ENCODE results near the gene ADAMTS2.
"Not testable (repeated sequence)": the region's sequence is repeated elsewhere in the genome, so short reads cannot be mapped to it uniquely, and the experiment has no call there.

The ADAMTS2 gene

DNA sequence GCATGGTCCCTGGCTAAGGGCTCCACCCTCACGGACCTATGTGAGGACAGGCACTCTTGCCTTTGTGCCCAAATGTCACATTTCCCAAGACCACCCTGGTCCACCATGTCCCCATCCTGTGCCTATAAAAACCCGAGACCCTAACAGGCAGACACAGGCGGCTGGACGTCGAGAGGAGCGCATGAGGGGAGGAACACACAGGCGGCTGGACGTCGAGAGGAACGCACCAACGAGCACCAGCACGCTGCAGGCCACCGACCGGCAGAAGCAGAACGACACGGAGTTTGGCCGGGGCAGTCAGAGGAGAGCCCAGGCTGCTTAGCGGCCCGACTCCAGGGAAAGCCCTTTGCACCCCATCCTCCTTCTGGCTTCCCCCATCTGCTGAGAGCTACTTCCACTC lies 119.9 kb downstream of the ADAMTS2 start:
- DNase-seq: no peak

DNA sequence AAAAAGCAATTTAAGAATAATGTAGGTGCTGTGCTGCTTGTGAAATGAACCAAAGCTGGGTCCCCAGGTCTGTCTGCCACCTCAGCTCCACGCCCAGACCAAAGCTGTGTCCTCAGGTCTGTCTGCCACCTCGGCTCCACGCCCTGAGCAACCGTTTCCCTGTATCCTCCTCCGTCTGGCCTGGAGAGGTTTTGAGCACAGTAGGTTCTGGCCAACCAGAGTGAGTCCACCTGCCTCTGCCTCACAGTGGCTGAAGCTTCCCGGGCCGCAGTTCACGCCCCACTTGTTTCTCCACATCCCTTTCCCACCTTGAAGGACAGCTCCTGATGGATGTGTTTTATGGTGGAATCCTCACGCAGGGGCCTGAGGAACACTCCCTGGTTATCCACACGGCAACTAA lies 120.5 kb downstream of the ADAMTS2 start:
- no peak for DNase-seq

DNA sequence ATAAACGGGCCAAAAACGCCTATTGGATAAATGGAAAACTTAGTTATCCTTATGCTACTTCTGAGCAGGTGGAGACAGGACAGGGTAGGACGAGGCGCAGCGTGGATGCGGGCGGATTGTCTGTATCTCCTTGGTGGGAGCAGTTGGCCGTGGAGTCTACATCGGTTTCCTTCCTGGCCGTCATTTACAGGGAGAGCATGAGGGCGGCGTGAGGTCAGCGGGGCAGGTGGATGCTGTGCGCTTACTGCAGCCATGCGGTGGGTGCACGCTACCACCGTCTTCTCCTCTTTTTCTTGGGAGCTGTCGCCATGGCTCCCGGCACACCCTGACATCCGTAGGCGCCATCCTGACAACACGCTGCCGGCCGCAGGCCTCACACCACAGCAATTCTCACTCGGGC lies 121.3 kb downstream of the ADAMTS2 start:
- no peak for DNase-seq

DNA sequence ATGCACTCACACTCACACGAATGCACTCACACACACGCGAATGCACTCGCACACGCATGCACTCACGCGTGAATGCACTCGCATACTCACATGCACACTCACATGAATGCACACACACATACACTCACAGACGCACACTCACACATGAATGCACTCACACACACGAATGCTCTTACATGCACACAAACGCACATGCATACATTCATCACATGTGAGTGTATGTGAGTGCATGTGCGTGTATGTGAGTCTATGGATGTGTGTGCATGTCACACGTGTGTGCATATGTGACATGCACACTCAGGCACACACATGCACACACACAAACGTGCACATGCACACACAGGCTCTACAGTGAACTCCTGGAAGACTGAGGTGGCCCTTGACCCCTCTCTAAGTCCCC lies 121.7 kb downstream of the ADAMTS2 start:
- DNase-seq: no peak

DNA sequence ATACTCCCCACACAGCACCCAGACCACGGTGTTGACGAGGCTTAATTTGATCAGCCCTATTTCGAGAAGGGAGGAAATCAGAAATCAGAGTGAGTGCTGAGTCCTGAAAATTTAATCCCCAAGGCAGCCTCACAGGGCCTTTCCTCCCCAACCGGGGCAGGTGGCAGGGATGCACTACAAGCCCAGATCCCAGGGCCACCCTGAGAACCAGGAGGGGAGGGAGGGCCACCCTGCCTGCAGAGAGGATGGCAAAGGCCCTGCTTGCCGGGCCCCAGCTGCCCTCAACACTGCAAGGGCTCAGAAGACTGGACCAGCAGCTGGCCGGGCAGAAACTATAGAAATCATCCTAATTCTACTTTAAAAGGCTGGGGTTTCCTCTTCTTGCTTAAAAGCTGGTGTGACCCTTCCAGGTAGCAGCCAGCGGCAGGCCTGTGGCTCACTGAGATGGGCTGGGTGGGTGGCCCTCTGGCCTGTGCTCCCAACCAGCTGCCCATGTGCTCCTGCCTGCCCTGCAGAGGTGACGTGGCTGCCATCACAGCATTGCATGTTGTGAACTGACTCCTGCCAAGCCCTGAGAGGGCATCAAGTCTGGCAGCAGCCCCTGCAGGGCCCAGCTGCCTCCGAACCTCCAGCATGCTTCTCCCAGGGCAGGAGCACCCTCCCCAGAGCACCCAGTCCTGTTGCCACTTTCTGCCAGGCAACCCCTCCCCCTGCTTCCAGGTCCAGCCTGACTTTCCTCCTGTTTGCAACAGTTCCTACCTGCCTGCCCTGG lies 122.8 kb downstream of the ADAMTS2 start:
- no peak for DNase-seq

DNA sequence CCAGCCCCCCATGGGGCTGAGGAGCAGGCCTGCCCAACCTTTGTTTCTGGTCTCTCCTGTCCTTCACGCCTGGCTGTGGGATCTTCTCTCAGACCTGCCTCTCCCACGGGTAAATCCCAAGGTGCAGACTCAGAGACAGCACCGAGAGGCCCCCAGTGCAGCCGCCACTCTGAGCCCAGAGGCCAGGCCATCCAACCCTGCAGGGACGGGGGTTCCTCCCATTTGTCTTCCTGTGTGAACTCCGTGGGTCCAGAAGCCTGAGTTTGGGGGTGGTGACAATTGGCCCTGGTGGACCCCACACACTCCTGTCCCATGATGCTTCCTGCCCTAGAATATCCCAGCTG lies 123.4 kb downstream of the ADAMTS2 start:
- DNase-seq: no peak

DNA sequence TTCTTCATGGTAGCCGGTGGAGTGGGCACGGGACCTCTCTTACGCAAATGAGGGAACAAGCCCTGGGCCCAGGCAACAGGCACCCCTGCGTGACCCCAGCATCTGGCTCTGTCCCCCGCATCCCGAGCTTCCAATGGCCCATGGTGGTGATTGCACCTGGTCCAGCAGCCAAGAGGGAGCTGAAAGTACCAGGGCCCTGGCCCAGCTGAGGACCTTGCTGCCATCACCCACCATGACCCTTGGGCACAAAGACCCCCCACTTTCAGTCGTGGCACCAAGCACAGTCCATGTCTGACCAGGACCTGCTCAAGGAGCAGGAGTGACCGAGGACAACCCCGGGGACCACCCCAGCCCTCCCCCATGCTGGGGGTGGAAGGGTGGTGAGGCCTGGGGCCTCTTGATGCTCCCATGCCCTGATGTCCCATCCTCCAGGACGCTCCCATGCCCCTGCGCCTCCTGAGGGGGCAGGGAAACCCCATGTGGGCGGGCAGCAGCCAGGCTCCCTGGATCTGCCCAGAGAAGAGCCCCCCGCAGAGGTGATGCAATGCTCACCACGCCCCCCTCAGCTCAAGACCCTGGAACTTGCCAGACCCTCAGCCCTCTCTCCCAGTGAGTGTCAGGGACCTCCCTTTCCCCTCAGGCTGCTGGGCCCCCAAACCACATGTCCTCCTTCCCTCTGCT lies 123.9 kb downstream of the ADAMTS2 start:
- DNase-seq: no peak

DNA sequence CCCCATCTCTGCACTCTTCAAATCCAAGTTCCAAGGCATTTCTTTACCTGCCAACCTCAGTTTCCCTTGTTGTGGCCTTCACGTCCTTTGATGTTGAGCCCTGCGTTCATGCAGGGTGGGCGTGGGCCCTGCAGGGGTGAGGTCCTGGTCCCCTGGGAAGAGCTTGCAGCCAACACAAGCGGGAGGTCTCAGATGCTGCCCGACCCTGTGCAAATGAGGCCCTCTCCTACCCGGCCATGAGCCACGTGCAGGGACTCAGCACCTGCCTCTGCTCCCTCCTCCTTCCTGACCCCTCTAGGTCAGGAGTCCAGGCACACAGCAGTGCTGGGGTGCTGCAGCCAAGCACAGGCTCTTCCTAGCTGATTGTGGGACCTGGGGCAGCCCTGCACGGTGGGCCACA lies 124.5 kb downstream of the ADAMTS2 start:
- DNase-seq: no peak

DNA sequence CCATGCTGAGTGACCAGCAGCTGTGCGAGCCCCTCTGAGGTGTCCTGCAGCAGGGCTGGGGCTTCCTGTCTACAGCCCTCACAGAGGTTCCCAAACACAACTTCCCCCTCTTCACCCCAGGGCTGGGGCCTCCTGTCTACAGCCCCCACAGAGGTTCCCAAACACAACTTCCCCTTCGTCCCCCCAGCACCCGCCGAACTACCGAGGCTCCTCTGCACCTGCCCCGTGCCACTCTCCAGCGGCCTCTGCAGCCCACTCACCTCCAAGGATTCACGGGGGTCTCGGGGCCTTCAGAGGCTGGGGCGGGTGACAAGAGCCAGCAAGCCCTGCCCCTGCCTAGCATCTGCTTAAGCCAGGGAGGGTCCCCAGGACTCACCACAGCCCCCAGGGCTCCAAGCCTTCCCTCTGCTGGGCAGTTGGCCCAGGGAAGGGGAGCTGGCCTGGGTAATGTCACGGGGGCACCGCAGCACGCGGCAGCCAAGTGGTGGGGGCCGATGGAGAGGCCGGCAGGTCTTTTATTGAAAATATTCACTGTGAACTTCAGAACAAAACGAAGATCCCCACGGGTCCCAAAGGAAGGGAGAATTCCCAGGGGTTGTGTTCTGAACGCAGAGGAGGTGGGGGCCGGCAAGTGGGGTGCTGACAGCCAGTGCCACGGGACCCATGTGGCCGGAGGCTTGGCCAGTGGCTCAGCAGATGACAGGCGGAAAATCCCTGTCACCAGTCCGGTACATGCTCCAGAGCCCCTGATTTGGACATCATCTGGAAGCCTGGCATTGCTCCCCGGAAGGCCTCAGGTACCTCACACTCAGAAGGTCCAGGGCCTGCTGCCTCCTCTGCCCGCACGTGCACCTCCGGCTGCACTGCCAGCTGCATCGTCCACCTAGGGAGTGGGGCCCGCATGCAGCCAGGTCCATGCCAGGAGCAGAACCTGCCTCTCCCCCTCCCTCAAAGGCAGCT lies 125.3 kb downstream of the ADAMTS2 start:
- DNase-seq: no peak

DNA sequence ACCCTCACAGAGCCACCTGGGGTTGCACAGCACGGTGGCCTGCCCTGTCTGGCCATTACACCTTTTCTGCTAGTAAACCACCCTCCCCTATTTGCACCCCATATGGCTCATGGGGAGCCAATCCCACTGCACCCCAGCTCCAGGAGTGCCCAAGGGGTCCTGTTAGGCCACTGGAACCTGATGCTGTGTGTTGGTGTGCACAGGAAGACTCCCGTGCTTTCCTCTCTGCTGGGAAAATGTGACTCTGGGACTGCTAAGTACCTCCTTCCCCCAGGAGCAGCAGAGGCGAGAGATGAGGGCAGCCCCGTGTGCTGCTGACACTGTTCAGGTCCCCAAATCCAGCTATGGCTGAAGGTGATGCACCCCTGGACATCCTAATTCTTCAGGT lies 126.3 kb downstream of the ADAMTS2 start:
- DNase-seq: no peak

DNA sequence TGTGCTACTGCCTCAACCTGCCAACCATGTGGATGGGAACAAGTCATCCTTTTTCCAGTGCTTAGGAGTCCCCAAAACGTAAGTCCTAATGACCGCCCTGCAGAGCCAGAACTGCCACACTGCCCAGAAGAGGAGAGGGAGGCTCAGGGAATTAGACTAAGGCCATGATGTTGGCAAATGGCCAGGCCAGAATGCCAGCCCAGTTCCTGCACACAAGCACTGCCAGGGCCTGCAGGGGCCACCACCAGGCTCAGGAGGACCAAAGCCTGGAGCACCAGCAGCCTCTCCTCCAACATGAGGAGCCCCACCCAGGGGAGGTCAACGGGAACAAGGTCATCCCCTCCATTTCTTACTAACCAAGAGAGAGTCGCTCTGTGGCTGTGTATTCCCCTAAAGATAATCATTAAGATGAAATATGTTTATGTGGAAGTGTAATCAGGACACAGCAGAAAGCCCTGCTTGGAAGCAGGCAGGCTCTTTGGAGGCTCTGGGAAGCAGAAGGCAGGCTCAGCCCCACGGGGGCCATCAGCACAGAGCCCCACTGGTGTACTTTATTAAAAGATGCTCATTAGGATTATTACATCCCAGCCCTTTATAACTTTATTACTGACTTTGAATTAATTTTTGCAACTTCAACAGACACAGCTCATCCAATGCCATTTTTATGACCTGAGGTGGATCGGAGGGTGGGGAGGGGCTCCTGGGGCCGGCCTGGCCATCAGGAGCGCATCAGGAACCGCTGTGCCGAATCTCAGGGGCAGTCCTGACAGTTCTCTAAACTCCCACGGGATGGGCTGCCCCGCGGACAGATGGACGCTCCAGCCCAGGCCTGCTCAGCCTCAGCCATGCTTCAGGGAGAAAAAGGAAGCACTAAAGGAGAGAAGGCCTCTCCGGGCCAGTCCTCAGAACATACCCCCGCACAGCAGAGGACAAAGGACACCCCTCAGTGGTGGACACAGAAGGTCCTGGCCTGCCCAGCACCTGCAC lies 127.0 kb downstream of the ADAMTS2 start:
- no peak for DNase-seq

DNA sequence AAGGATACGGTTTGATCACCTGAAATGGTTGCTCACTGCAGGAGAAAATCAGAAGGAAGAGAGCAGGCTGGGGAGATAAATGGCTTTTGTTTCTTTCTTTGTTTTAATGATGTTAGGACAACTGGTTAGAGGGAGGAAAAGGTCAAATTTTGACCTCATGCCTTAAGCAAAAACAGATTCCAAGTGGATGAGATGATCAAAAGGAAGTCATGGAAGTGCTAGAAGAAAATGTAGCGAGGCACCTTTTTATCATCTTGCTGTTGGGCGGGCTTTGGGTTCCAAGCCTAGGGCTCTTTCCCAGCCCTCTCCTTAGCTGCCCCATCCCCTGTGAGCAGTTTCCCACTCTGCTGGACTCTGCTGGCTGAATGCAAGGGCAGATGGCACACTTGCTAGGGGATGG lies 127.9 kb downstream of the ADAMTS2 start:
- no peak for DNase-seq

DNA sequence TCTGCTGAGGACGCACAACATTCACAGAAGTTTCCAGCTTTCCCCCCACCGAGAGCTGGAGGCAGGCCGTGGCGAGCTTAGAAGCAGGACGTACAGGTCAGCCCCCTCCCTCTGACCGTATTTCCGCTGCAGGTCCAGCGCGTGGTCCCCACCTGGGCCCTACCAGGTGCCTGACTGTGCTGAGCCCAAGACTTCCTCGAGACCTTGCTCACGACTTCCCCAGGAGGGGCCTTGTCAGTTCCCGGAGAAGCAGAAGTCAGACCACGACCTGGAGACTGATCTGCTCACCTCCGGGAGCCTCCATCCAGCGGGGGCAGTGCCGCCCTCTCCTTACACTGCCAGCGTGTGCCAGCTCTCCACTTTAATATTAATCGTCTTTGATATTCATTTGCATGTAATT lies 128.9 kb downstream of the ADAMTS2 start:
- not testable (repeated sequence) for DNase-seq

DNA sequence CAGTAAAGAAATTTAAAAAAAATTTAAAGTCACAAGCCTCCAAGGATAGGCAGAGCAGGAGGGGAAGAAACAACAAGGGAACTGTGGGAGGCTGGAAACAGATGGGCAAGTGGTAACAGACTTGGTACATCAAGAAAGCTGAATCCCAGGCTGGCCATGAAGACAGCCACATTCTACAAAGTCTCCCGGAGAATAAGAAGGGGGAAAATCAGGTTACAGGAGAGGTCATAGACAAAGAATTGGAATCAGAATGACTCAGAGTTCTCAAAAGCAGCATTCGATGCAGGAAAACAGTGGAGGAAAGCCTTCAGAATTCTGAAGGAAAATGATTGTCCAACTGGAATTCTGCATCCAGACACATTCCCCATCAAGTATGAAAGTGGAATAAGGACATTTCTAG lies 129.7 kb downstream of the ADAMTS2 start:
- no peak for DNase-seq

DNA sequence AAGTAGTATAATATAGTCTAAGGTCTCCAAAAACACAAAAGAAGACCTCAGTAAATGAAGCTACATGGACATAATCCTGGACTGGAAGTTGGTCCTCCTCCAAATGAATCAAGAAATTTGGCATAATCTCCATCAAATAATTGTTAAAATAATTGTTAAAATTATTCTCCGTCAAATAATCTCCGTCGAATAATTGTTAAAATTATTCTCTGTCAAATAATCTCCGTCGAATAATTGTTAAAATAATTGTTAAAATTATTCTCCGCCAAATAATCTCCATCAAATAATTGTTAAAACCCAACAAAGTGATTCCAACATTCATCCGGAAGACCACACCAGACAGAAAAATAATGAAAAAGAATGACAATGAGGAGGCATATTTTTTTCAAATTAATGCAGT lies 130.6 kb downstream of the ADAMTS2 start:
- DNase-seq: no peak

DNA sequence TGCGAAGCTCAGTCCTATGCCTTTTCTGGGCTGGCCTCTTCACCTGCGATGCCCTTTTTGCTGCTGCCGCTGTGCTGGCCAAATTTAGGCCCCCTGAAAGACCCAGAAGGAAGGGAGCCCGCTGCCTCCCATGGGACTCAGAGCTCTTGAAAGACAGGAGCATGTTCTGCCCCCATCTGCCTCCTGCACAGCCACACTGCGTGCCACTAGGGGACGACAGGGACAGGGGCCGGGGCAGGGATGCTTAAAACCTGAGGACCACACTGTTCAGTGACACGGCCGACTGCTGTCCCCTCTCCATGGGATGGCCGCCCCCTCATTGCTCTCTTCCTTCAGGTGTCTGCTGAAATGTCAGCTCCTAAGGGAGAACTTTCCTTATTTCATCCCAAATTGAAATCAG lies 132.4 kb downstream of the ADAMTS2 start:
- no peak for DNase-seq

DNA sequence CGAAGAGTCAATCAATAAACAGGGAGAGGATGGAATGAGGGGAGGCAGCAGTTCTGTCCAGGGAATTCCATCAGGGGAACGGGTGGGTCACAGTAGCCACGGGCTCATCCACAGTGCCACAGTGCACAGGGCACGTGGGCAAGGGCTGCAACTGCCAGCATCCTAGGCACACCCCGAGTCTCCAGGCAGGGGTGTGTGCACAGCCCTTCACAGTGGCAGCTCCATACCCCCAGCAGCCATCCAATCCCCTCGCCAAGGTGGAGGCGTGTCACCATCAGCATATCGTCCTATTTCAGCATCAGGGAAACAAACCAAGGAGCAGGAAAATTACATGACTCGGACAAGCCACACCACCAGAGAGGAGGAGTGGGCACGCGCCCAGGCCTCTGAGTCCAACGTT lies 133.6 kb downstream of the ADAMTS2 start:
- DNase-seq: no peak

DNA sequence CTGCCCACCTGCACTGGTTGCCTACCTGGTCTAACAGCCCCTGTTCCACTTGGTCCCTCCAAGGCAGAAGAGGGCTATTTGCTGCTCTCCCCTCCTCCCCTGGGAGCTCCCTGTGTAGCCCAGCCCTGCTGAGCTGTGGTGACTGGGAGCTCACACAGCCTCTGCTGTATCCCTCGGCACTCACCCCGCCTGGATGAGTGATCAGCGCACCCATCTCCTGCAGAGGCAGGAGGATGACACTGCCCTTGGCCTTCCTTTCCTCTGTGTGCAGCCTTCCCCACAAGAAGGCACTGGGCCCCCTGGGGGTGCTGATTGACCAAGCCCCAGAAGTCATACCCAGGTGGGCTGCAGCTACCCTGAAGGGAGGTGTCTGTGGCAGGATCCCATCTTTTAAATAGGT lies 134.2 kb downstream of the ADAMTS2 start:
- DNase-seq: no peak

DNA sequence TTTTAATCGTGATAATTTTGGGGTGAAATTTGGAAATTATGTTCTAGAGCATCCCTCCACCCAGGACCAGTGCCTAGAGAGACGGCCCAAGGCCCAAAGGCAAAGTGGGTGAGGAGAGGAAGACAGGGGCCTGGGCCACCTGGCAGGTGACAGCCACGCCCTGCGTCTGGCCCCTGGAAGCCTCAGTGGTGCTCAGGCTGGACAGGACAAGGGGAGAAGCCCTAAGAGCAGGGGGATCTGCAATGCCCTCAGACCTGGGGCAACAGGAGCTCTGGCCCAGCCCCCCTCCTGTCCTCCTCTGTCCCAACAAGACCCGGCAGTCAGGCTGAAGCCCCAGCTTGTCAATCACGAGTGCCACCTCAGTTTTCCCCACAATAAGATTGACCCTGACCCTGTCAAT lies 134.8 kb downstream of the ADAMTS2 start:
- DNase-seq: no peak

DNA sequence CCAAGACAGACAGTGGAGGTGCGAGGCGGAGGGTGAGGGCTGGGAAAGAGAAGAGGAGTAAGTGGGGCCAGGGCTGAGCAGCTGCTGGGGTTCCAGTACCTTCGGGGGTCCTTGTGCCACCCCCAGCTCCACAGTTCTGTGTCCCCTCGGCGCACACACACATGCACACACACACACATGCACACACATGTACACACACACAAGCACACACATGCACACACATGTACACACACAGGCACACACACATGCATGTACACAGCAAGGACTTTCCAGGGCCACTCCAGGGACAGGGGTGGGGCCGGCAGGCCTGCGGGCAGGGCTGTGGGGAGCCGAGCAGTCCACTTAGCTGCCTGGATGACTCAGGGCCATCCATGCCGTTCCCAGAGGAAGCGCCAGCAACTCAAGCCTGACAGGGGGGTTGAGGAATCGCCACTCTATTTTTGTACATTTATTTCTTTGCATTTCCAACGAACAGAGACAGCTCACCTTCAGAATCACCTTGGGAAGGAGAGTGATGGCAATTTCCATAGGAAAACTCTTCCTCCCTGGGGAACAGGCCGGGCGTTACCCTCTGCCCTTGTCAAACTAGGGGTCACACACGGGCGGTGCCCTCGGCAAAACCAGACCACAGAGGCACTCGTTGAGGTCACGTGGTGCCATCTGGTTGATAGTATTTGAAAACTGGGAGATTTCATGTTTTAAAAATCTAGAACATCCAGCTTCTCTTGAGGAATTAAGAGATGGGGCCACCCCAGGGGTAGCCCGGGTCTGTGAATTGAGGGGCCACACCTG lies 135.7 kb downstream of the ADAMTS2 start:
- DNase-seq: no peak

DNA sequence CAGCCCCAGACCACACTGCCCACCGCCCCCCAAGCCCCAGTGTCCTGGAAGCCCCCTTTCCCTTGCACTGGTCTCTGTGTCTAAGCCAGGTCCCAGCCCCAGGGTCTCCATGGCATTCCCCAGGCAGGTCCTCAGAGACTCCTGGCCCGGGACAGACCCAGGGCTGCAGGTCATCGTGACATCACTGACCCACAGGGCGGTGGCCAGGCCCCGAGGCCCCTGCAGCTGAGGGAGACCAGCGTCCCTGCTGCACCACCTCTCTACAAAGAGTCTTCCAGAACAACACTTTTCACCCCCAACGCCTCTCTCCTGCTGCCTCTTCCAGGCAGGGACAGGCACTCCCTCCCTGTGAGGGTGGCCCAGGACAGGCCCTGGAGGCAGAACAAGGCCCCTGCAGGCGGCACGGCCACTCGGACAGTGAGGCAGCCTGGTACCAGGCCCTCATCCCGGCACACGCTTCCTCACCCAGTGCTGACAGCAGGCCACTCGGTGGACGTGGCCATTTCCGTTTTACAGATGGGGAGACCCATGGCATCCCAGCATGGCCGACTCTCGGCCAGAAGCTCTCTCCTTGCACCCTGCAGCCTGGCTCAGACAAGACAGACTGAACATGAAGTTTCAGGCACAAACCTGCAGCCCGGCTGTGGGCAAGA lies 136.4 kb downstream of the ADAMTS2 start:
- no peak for DNase-seq

Data from activated CD4-positive, alpha-beta T cell treated with anti-CD3 and anti-CD28 coated beads, Interleukin-2, amount 50 U/mL, for 48 hours (primary cell).